ENCODE results near the gene POU5F1. TPM values are rescaled to one million over a fixed set of nuclear protein-coding genes. Genes with fewer than 3 reads are reported as not detected.
A peak's percentile ranks its signal among the peaks of the same experiment; 100 is the strongest.

POU5F1 gene
- total and polyA plus RNA-seq, 2 of the 4 experiments (the other 2 are of a cell fraction), result not detected

- peaks cover 0 to 13% of the 10 kb centered on the region in 2 experiments; a peak in 2 of 4 replicates for H3K79me1 ChIP-seq (ENCODE audit: low read depth in 1 of 2, low read length in 2 of 2)
- no peak overlapping the region for H3K4me2 ChIP-seq (ENCODE audit: low read depth, low read length)
- no peak overlapping the region for H3K18ac ChIP-seq (ENCODE audit: low read depth, low read length)
- no peaks in the 10 kb centered on the region for H3K4me1 ChIP-seq (ENCODE audit: control insufficient read depth, insufficient read depth, low read length)
- no peak overlapping the region for H2BK120ac ChIP-seq (ENCODE audit: low read depth, low read length)
- no peak overlapping the region for H2BK5ac ChIP-seq (ENCODE audit: low read depth, low read length, poor library complexity, severe bottlenecking)
- no peak overlapping the region for H2AK5ac ChIP-seq (ENCODE audit: low read depth, low read length)
- H3K9me1 ChIP-seq (ENCODE audit: insufficient read depth, low read length), result no peaks in the 10 kb centered on the region
- intact Hi-C loops (cut with micrococcal nuclease), result loop anchor here (10.0 kb wide), 1 partner anchor 279 kb away; the partner anchor contains the start of gene VARS2
- H2BK15ac ChIP-seq (ENCODE audit: low read depth, low read length), result no peak overlapping the region
- H4K20me1 ChIP-seq (ENCODE audit: insufficient read depth, low read length), result no peaks in the 10 kb centered on the region
- 100% methylated on average over 1 of the region's 6 CpGs; no CpG with 5 or more reads in 1 of the 2 experiments for WGBS, 2 experiments (ENCODE audit: extremely low coverage in 2 of 2, insufficient read length in 1 of 2)
- no peak overlapping the region for H2AFZ ChIP-seq (replicated peaks; ENCODE audit: low read length, poor library complexity)
- no peak overlapping the region for H3K14ac ChIP-seq (replicated peaks; ENCODE audit: low read depth, low read length)
- no TSS peak for BruUV-seq (replicated peaks)
- no peak overlapping the region for H3K4me3 ChIP-seq (ENCODE audit: insufficient read depth, low read depth, low read length)
- H2AK9ac ChIP-seq (replicated peaks; ENCODE audit: low read depth, low read length, poor library complexity), result peak overlapping the region; percentile 45
- no peaks in the 10 kb centered on the region for H3K9me3 ChIP-seq (ENCODE audit: control insufficient read depth, insufficient read depth, low read length)
- H3K27ac ChIP-seq (ENCODE audit: insufficient read depth, low read length), result no peak overlapping the region
- DNase-seq (no peak), ATAC-seq (ENCODE audit: low read depth) (no peak)
- H2BK20ac ChIP-seq (ENCODE audit: low read depth, low read length), result no peak overlapping the region
- H3K9ac ChIP-seq (ENCODE audit: low read depth, low read length), result no peak overlapping the region
- dilution Hi-C loops (cut with HindIII; ENCODE audit: low sequenced_read_pairs, unreplicated experiment), result no loop called here
- no peak overlapping the region for H3K56ac ChIP-seq (ENCODE audit: extremely low read depth, insufficient read depth, low read length)
- TF ChIP-seq SMC3 (IDR thresholded peaks at IDR 0.05; ENCODE audit: low read depth, low read length), result no peak
- no peak for TF ChIP-seq NFE2L2 (IDR thresholded peaks at IDR 0.05; ENCODE audit: low read depth, low read length)
- TF ChIP-seq CHD1 (IDR thresholded peaks at IDR 0.05; ENCODE audit: low read depth, low read length), result no peak
- TF ChIP-seq CEBPB (IDR thresholded peaks at IDR 0.05; ENCODE audit: low read depth, low read length), result no peak
- no peaks in the 10 kb centered on the region for H3K27me3 ChIP-seq (ENCODE audit: control insufficient read depth, insufficient read depth, low read length)
- in situ Hi-C loops (cut with MboI; ENCODE audit: low sequenced_read_pairs), result loop anchor here (5.0 kb wide), 1 partner anchor 57 kb away; the partner anchor contains the start of gene PSORS1C2
- no peaks in the 10 kb centered on the region for H3K36me3 ChIP-seq (ENCODE audit: control insufficient read depth, insufficient read depth, low read length)
- H4K91ac ChIP-seq (ENCODE audit: insufficient read depth, low read depth, low read length), result no peak overlapping the region
- H3K23ac ChIP-seq (ENCODE audit: low read depth, low read length), result no peak overlapping the region
- ChIA-PET POLR2A (ENCODE audit: unreplicated experiment) (no interaction called here), CTCF (interaction anchor here (0.6 to 1.4 kb wide), 2 partner anchors 12 to 172 kb away, joined by 3 to 6 read pairs; no protein-coding TSS in a partner anchor)
- H4K8ac ChIP-seq (ENCODE audit: low read depth in 2 of 2, low read length in 2 of 2), result no peak overlapping the region
- no peak overlapping the region for H4K5ac ChIP-seq (ENCODE audit: low read depth, low read length)
- no peak overlapping the region for H3K4ac ChIP-seq (ENCODE audit: low read depth, low read length)
Observed at GRCh38 chr6:31194061-31194834, 23.8 kb upstream of the POU5F1 start.
